HEK293T (cell line): Measurements from ENCODE around the gene NEGR1.

Source experiments
- CTCF ChIA-PET: fragments of 350-600 bp; formaldehyde crosslinking; extraction: SDS; loops from one replicate; lab custom pipeline; 2021; ENCODE audit warnings: antibody characterized with exemption, inconsistent platforms; lab: Yijun Ruan, JAX
- POLR2A ChIA-PET: fragments of 350-600 bp; formaldehyde crosslinking; extraction: SDS; loops from one replicate; lab custom pipeline; 2020; ENCODE audit warnings: antibody characterized with exemption, inconsistent platforms; lab: Yijun Ruan, JAX
- DNase-seq: peaks from one replicate; pipeline ENCODE4 v3.0.0; 2012; ENCODE audit warnings: mixed read lengths; ENCODE audit errors: extremely low spot score
- ARNT ChIP-seq: fragments of 450-650 bp; IDR thresholded peaks from 2 replicates; pipeline ENCODE4 v1.6.1; 2017; ENCODE audit warnings: mild to moderate bottlenecking
- BHLHE40 ChIP-seq: fragments of 450-650 bp; IDR thresholded peaks from 2 replicates; pipeline ENCODE4 v1.6.1; 2016; ENCODE audit warnings: mild to moderate bottlenecking, moderate library complexity, borderline replicate concordance
- CTBP1 ChIP-seq: fragments of 450-650 bp; IDR thresholded peaks from 2 replicates; pipeline ENCODE4 v1.6.1; 2016; ENCODE audit warnings: borderline replicate concordance
- ELF4 ChIP-seq: fragments of 450-650 bp; IDR thresholded peaks from 2 replicates; pipeline ENCODE4 v1.6.1; 2017; ENCODE audit warnings: antibody characterized with exemption
- FOXA1 ChIP-seq: fragments of 450-650 bp; IDR thresholded peaks from 2 replicates; pipeline ENCODE4 v1.6.1; 2016; ENCODE audit warnings: mild to moderate bottlenecking
- FOXK2 ChIP-seq: fragments of 450-650 bp; IDR thresholded peaks from 2 replicates; pipeline ENCODE4 v1.6.1; 2016; ENCODE audit warnings: mild to moderate bottlenecking
- FOXM1 ChIP-seq: fragments of 450-650 bp; IDR thresholded peaks from 2 replicates; pipeline ENCODE4 v1.6.1; 2017; ENCODE audit warnings: mild to moderate bottlenecking, borderline replicate concordance
- HDGF ChIP-seq: fragments of 450-650 bp; IDR thresholded peaks from 2 replicates; pipeline ENCODE4 v1.6.1; 2017; ENCODE audit warnings: antibody characterized with exemption, borderline replicate concordance
- L3MBTL2 ChIP-seq: fragments of 450-650 bp; conservative IDR thresholded peaks from 2 replicates; pipeline ENCODE4 v1.6.1; 2016; ENCODE audit warnings: mild to moderate bottlenecking
- LEF1 ChIP-seq: fragments of 450-650 bp; IDR thresholded peaks from 2 replicates; pipeline ENCODE4 v1.6.1; 2017; ENCODE audit warnings: mild to moderate bottlenecking, borderline replicate concordance
- NFRKB ChIP-seq: fragments of 450-650 bp; IDR thresholded peaks from 2 replicates; pipeline ENCODE4 v1.6.1; 2016; ENCODE audit warnings: mild to moderate bottlenecking, moderate library complexity
- PKNOX1 ChIP-seq: fragments of 450-650 bp; IDR thresholded peaks from 2 replicates; pipeline ENCODE4 v1.6.1; 2016
- SP1 ChIP-seq: fragments of 450-650 bp; IDR thresholded peaks from 2 replicates; pipeline ENCODE4 v1.6.1; 2017
- SUZ12 ChIP-seq: fragments of 450-650 bp; IDR thresholded peaks from 2 replicates; pipeline ENCODE4 v1.6.1; 2016; ENCODE audit warnings: mild to moderate bottlenecking
- TARDBP ChIP-seq: fragments of 450-650 bp; IDR thresholded peaks from 2 replicates; pipeline ENCODE4 v1.6.1; 2016
- ZNF384 ChIP-seq: fragments of 450-650 bp; IDR thresholded peaks from 2 replicates; pipeline ENCODE4 v1.6.1; 2016

The NEGR1 gene

DNA sequence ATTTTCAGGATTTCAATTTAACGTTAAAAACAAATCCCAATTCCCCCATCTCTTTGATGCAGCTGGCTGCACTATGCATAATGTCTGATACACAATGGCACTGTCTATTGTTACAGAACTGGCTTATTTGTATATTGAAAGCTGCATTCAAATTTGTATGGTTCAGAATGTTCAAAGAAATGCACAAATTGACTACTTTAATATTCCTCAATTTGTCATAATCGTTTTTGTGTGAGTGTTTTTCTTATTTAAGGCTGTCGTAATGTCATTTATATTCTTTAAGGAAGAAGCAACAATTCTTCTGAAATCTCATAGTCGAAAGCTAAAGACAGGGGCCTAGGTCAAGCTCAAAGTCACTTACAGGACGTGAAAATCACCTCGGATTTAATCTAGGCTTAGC is 860.1 kb downstream of the NEGR1 start:
- TF ChIP-seq LEF1 (no peak), SP1 (no peak), FOXK2 (no peak), ZNF384 (no peak), L3MBTL2 (no peak), HDGF (no peak), ARNT (no peak), FOXM1 (no peak), BHLHE40 (no peak), NFRKB (no peak)
- DNase-seq: no peak

DNA sequence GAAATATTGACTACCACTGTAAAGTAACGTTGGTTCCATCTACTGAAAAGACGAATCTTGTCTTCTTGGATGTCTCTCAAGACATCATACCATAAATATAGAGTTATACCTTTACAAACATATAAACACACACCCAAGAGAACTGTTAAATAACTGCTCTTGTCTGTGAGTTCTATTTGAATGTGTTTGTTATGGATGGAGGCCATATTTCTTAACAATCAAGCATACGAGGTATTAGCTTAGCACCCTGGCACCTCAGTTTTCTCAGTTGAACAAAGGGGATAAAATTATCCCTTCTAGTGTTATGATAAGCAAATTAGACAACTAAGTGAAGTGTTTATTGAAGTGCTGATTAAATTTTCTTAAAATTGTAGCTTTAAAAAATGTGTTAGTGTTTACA is 864.9 kb downstream of the NEGR1 start:
- ChIA-PET CTCF (no interaction called here), POLR2A (no interaction called here)
- no peak for TF ChIP-seq ARNT
- DNase-seq: no peak

More for the DNA sequence above, 860.1 kb downstream of the NEGR1 start:
- CTCF ChIA-PET: no interaction called here
- POLR2A ChIA-PET: no interaction called here

- ChIA-PET CTCF (no interaction called here), POLR2A (no interaction called here)
- DNase-seq: no peak
- TF ChIP-seq ARNT (no peak), FOXA1 (no peak), L3MBTL2 (no peak), CTBP1 (no peak), ZNF384 (no peak), SP1 (no peak), ELF4 (no peak), SUZ12 (no peak), FOXK2 (no peak), HDGF (no peak), NFRKB (no peak), TARDBP (no peak), LEF1 (no peak), PKNOX1 (no peak), BHLHE40 (no peak), FOXM1 (no peak)
Observed at GRCh38 chr1:71414179-71414578, 868.2 kb downstream of the NEGR1 start.

GRCh38 chr1:71413441-71414175 is 868.7 kb downstream of the NEGR1 start:
- TF ChIP-seq PKNOX1 (no peak), NFRKB (no peak), L3MBTL2 (no peak), FOXK2 (no peak), BHLHE40 (no peak), ELF4 (no peak), TARDBP (no peak), HDGF (no peak), SUZ12 (no peak), CTBP1 (no peak), ZNF384 (no peak), LEF1 (no peak), FOXA1 (no peak), FOXM1 (no peak), ARNT (no peak), SP1 (no peak)
- ChIA-PET POLR2A (no interaction called here), CTCF (no interaction called here)
- no peak for DNase-seq

GRCh38 chr1:71400050-71400449 is 882.3 kb downstream of the NEGR1 start:
- ChIA-PET POLR2A (no interaction called here), CTCF (no interaction called here)
- no peak for DNase-seq
- TF ChIP-seq SUZ12 (no peak), L3MBTL2 (no peak), NFRKB (no peak), PKNOX1 (no peak), TARDBP (no peak), SP1 (no peak), ELF4 (no peak), FOXM1 (no peak), HDGF (no peak), FOXK2 (no peak), CTBP1 (no peak), ARNT (no peak), ZNF384 (no peak), FOXA1 (no peak), LEF1 (no peak), BHLHE40 (no peak)

DNA sequence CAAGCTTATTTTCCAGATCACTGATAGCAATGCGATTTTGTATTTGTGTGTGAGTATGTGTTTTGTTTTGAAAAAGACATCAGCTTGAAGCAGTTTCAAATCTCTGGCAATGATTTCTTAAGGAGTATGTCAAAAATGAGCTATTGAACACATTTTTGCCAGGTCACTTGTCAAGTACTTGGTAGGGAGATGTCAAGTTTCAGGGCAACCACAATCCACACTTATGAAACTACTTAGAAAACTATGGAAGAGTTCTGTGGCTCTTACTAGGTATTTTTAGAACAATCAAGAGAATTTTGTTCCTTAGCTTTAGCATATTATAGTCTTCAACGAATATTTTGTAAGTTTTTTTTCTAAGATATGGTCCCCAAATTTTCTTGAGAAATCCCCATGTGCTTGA is 882.7 kb downstream of the NEGR1 start:
- TF ChIP-seq ZNF384 (no peak), SUZ12 (no peak), BHLHE40 (no peak), ARNT (no peak), LEF1 (no peak), PKNOX1 (no peak), NFRKB (no peak), SP1 (no peak), FOXK2 (no peak)
- DNase-seq: no peak
- ChIA-PET CTCF (no interaction called here), POLR2A (no interaction called here)
